Fibroblast of lung (primary cell): Measurements from ENCODE around the gene ARFGAP3. TPM values are rescaled to one million over a fixed set of nuclear protein-coding genes. Genes with fewer than 3 reads are reported as not detected.

Experiments
- DNase-seq, 2 donors: peaks; one replicate each; pipeline versions ENCODE4 v3.0.0 to v3.0.0-alpha.2; 2010; ENCODE audit warnings: low read depth in 2 of 2
- H2AFZ ChIP-seq: 2 replicates; pipeline ENCODE4 v1.5.1; 2012; ENCODE audit warnings: low read length, control low read depth, inconsistent platforms
- H3K27ac ChIP-seq: 2 replicates; pipeline ENCODE4 v1.5.1; 2011; ENCODE audit warnings: low read length, control low read depth; ENCODE audit not compliant: insufficient read depth
- H3K27me3 ChIP-seq: 2 replicates; pipeline ENCODE4 v1.5.1; 2011; ENCODE audit warnings: mild to moderate bottlenecking, low read length; ENCODE audit not compliant: control insufficient read depth, insufficient read depth
- H3K36me3 ChIP-seq: 2 replicates; pipeline ENCODE4 v1.5.1; 2011; ENCODE audit warnings: low read length; ENCODE audit not compliant: control insufficient read depth, insufficient read depth
- H3K4me1 ChIP-seq: 2 replicates; pipeline ENCODE4 v1.5.1; 2011; ENCODE audit warnings: low read length; ENCODE audit not compliant: control insufficient read depth, insufficient read depth; ENCODE audit errors: extremely low read depth
- H3K4me2 ChIP-seq: 2 replicates; pipeline ENCODE4 v1.5.1; 2011; ENCODE audit warnings: low read length, control low read depth; ENCODE audit not compliant: insufficient read depth; ENCODE audit errors: extremely low read depth
- H3K4me3 ChIP-seq, 4 experiments: fragments of 200-600 bp in 1 of 4; sonication (generic) in 1 of 4; replicated peaks in 1 of 4; 2 replicates each; pipeline ENCODE4 v1.5.1; 2011 to 2016; ENCODE audit warnings: low read length in 4 of 4, low read depth in 3 of 4, mild to moderate bottlenecking in 3 of 4, control low read depth in 2 of 4, inconsistent platforms in 1 of 4, mixed read lengths in 1 of 4; ENCODE audit not compliant: insufficient read depth in 1 of 4; ENCODE audit errors: control extremely low read depth in 1 of 4
- H3K79me2 ChIP-seq: 2 replicates; pipeline ENCODE4 v1.5.1; 2012; ENCODE audit warnings: mild to moderate bottlenecking, low read length, inconsistent platforms; ENCODE audit not compliant: control insufficient read depth, insufficient read depth
- H3K9ac ChIP-seq: 2 replicates; pipeline ENCODE4 v1.5.1; 2011; ENCODE audit warnings: mild to moderate bottlenecking, low read length, control low read depth; ENCODE audit not compliant: insufficient read depth
- H3K9me3 ChIP-seq: 2 replicates; pipeline ENCODE4 v1.5.1; 2012; ENCODE audit warnings: low read depth, low read length; ENCODE audit not compliant: control insufficient read depth, insufficient read depth
- H4K20me1 ChIP-seq: 2 replicates; pipeline ENCODE4 v1.5.1; 2011; ENCODE audit warnings: low read length; ENCODE audit not compliant: control insufficient read depth, insufficient read depth; ENCODE audit errors: extremely low read depth
- EZH2 ChIP-seq: IDR thresholded peaks from 2 replicates; pipeline ENCODE4 v1.5.1; 2012; ENCODE audit warnings: low read length, control low read depth, mild to moderate bottlenecking; ENCODE audit errors: missing control alignments
- polyA plus RNA-seq, 2 donors: library from polyadenylated mRNA; depleted of rRNA in 1 of 2; stranded (reverse) in 1 of 2; unstranded in 1 of 2; fragments of >200 nt; gene quantifications; 2 replicates each; pipeline ENCODE4 v1.2.1, GENCODE V29; 2011 to 2012; ENCODE audit warnings: missing spikeins in 1 of 2
- total RNA-seq: library from RNA; depleted of rRNA; stranded (reverse); fragments of >200 nt; gene quantifications from 2 replicates; pipeline ENCODE4 v1.2.1, GENCODE V29; 2014
- TF ChIP-seq, protein P1 (sequence below), 2 donors: IDR thresholded peaks in 1 of 2; conservative IDR thresholded peaks in 1 of 2; 1 replicate in 1 of 2; 2 replicates in 1 of 2; pipeline ENCODE4 v1.5.1; 2011 to 2012; ENCODE audit warnings: low read length in 2 of 2, control low read depth in 1 of 2, inconsistent platforms in 1 of 2, low read depth in 1 of 2, mild to moderate bottlenecking in 1 of 2

ARFGAP3 gene
- total and polyA plus RNA-seq, 2 donors (not counting 1 experiment from before 2014, with no cell fraction given) = 62.1 to 74.1 TPM

DNA sequence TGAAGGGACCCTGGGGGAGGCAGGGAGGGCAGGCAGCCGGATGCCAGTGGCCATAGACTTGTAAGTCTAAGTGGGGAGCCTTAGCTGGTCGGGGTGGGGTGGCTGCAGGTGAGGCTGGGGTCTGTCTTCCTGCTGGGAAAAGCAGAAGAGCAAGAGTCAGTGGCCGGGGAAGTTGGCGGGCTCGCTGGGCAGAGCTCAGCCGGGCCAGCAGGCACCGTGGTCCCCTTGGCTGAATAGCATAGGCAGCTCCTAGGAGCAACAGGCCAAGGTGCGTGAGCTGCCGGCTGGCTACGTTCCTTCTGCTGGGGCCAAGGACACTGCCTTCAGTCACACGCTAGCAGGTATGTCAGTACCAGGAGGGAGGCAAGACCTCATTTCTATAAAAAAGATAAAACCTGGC lies 68.6 kb downstream of the ARFGAP3 start:
- H3K9ac ChIP-seq = no peak overlapping the region
- TF ChIP-seq EZH2 = no peak
- TF ChIP-seq, protein P1, sequence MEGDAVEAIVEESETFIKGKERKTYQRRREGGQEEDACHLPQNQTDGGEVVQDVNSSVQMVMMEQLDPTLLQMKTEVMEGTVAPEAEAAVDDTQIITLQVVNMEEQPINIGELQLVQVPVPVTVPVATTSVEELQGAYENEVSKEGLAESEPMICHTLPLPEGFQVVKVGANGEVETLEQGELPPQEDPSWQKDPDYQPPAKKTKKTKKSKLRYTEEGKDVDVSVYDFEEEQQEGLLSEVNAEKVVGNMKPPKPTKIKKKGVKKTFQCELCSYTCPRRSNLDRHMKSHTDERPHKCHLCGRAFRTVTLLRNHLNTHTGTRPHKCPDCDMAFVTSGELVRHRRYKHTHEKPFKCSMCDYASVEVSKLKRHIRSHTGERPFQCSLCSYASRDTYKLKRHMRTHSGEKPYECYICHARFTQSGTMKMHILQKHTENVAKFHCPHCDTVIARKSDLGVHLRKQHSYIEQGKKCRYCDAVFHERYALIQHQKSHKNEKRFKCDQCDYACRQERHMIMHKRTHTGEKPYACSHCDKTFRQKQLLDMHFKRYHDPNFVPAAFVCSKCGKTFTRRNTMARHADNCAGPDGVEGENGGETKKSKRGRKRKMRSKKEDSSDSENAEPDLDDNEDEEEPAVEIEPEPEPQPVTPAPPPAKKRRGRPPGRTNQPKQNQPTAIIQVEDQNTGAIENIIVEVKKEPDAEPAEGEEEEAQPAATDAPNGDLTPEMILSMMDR (conservative IDR thresholded peaks at IDR 0.05 in 1 of 2, IDR thresholded peaks at IDR 0.05 in 1 of 2; ENCODE audit: low read depth in 1 of 2, low read length in 2 of 2) = no peak

GRCh38 chr22:42788021-42788420 lies 69.1 kb downstream of the ARFGAP3 start:
- H3K9me3 ChIP-seq = no peaks in the 10 kb centered on the region
- H2AFZ ChIP-seq = no peak overlapping the region
- H3K27ac ChIP-seq = no peak overlapping the region
- H3K36me3 ChIP-seq = no peaks in the 10 kb centered on the region
- no peak overlapping the region for H3K9ac ChIP-seq
- H3K79me2 ChIP-seq = no peaks in the 10 kb centered on the region
- H3K27me3 ChIP-seq = no peaks in the 10 kb centered on the region
- no peak overlapping the region for H3K4me3 ChIP-seq
- peaks cover 7% of the 10 kb centered on the region for H3K4me1 ChIP-seq
- no peak for DNase-seq
- H3K4me2 ChIP-seq = no peak overlapping the region
- no peak for TF ChIP-seq EZH2
- TF ChIP-seq, protein P1 (conservative IDR thresholded peaks at IDR 0.05 in 1 of 2, IDR thresholded peaks at IDR 0.05 in 1 of 2; ENCODE audit: low read depth in 1 of 2, low read length in 2 of 2) = no peak
- no peaks in the 10 kb centered on the region for H4K20me1 ChIP-seq

More for the DNA sequence above, 68.6 kb downstream of the ARFGAP3 start:
- H3K4me3 ChIP-seq = no peak overlapping the region
- H2AFZ ChIP-seq = no peak overlapping the region
- H3K27me3 ChIP-seq = no peaks in the 10 kb centered on the region
- no peaks in the 10 kb centered on the region for H3K36me3 ChIP-seq
- H3K4me1 ChIP-seq = peaks cover 7% of the 10 kb centered on the region
- no peak overlapping the region for H3K27ac ChIP-seq
- H3K9me3 ChIP-seq = no peaks in the 10 kb centered on the region
- H3K4me2 ChIP-seq = no peak overlapping the region
- no peaks in the 10 kb centered on the region for H3K79me2 ChIP-seq
- no peak for DNase-seq
- no peaks in the 10 kb centered on the region for H4K20me1 ChIP-seq

- DNase-seq = no peak
- Histone ChIP-seq H3K4me1 (peaks cover 7% of the 10 kb centered on the region), H3K4me3 (no peak overlapping the region), H3K27ac (no peak overlapping the region), H3K4me2 (no peak overlapping the region), H3K9me3 (no peaks in the 10 kb centered on the region), H4K20me1 (no peaks in the 10 kb centered on the region), H2AFZ (no peak overlapping the region), H3K9ac (no peak overlapping the region), H3K79me2 (no peaks in the 10 kb centered on the region), H3K27me3 (no peaks in the 10 kb centered on the region), H3K36me3 (no peaks in the 10 kb centered on the region)
- TF ChIP-seq, protein P1 (conservative IDR thresholded peaks at IDR 0.05 in 1 of 2, IDR thresholded peaks at IDR 0.05 in 1 of 2; ENCODE audit: low read depth in 1 of 2, low read length in 2 of 2) = no peak
- TF ChIP-seq EZH2 = no peak
Observed at GRCh38 chr22:42787357-42787736, 69.7 kb downstream of the ARFGAP3 start.
